ENCODE measurements around the gene TTLL3. TPM values are rescaled to one million over a fixed set of nuclear protein-coding genes. Genes with fewer than 3 reads are reported as not detected.
A peak's percentile ranks its signal among the peaks of the same experiment; 100 is the strongest.

TTLL3 gene
- total RNA-seq, 2 experiments from 2014 or later, result 22.7 to 23.8 TPM

DNA sequence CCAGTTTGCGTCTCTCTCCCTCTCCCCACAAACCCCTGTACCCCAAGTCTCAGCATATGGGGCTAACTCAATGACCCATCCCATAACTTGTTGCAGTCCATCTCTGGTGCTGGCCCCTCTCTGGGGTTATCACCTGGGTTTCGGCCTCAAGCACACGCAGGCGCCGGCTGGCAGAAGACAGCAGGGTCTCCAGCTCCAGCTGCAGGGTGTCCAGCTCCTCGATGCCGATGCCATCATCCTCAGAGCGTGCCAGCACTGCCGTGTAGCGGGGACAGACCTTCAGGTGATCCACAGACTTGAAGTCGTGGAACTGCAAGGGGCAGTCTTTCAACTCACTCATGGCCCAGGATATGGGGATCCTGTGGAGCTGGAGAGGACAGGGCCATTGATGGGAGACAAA lies 18.9 kb upstream of the TTLL3 start:
- DNase-seq, result no peak
- Mint-ChIP-seq H3K4me3 (peak overlapping the region; percentile 6), H3K36me3 (peaks cover 53% of the 10 kb centered on the region), H3K9me3 (no peaks in the 10 kb centered on the region), H3K27me3 (no peaks in the 10 kb centered on the region), H3K4me1 (peaks cover 52% of the 10 kb centered on the region), H3K27ac (no peak overlapping the region)

DNA sequence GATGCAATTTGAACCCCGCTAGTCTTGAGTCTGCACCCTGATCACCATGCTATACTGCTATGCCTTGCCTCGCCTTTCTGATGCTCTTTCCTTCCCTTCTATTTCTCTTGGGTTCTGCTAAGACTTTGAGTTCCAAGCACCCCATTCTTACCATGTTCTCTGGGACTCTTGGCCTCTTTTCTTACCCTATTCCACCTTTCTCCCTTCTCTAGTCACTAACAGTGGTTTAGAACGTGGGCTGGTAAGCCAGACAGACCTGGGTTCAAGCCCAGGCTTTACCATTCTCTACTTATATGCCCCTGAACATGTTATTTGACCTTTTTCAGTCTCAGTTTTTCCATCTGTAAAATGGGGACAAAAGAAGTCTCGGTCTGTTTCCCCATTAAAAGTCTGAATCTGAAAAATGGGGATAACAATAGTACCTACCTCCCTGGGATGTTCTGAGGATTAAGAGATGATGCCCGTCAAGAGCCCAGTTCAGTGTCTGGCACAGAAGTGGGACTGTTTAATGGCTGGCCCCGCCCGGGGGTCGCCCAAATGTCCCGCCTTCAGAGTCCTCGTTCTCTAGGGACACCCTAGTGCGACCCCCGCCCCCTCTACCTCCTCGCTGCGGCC lies 18.2 kb upstream of the TTLL3 start:
- Mint-ChIP-seq H3K4me3 (peak overlapping the region; percentile 98), H3K9me3 (no peaks in the 10 kb centered on the region), H3K4me1 (peaks cover 47% of the 10 kb centered on the region), H3K27ac (peak overlapping the region; percentile 99), H3K36me3 (peaks cover 46% of the 10 kb centered on the region), H3K27me3 (no peaks in the 10 kb centered on the region)
- DNase-seq, result no peak

DNA sequence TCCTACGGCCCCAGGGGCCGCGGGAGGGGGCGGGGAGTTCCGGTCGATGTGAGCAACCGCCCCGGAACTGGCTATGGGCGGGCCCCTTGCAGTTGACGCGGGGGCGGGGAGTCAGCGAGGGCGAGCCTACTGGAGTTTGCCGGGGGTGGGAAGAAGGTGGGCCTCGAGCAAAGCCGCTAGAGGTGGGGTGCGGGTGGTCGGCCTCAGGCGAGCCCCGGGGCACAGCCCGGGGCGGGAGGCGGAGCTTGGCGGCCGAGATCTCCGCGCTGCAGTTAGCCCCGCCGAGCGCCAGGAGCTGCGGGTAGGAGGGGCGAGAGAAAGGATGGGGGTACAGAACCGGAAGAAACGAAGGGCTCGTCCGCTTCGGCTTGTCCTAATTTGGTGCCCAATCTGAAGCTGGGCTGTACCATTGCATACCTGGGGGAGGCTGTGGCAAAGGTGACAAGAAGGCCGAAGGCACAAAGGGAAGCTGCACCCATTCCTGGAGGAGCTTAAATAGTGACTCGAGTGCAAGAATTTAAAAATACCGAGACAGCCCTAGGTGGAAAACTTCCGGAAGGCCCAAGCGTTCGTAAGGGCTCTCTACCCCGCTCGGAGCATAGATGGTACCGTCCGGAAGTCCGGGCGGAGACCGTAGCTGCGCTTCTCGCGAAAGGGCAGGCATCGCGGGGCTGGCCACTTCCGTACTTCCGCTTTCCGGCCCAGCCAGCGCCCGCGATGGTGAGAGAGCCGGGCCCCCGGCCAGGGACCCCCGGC lies 17.5 kb upstream of the TTLL3 start, which contains the start of the genes ARPC4 and TADA3:
TSS of gene ARPC4 (plus strand) at position 678 of the 756 bp plus-strand sequence. CDS start at position 718, 40 bp downstream.
TSS of gene TADA3 (minus strand) at position 69 of the 756 bp plus-strand sequence. CDS start 1,007 bp downstream, outside the sequence.
- Mint-ChIP-seq H3K4me3 (peak within 1 kb of the TSS; percentile 98), H3K4me1 (peaks cover 48% of the 10 kb centered on the region), H3K36me3 (peaks cover 40% of the 10 kb centered on the region), H3K27ac (peak within 1 kb of the TSS; percentile 99), H3K9me3 (no peaks in the 10 kb centered on the region), H3K27me3 (no peaks in the 10 kb centered on the region)
- DNase-seq, result peak; percentile 92

DNA sequence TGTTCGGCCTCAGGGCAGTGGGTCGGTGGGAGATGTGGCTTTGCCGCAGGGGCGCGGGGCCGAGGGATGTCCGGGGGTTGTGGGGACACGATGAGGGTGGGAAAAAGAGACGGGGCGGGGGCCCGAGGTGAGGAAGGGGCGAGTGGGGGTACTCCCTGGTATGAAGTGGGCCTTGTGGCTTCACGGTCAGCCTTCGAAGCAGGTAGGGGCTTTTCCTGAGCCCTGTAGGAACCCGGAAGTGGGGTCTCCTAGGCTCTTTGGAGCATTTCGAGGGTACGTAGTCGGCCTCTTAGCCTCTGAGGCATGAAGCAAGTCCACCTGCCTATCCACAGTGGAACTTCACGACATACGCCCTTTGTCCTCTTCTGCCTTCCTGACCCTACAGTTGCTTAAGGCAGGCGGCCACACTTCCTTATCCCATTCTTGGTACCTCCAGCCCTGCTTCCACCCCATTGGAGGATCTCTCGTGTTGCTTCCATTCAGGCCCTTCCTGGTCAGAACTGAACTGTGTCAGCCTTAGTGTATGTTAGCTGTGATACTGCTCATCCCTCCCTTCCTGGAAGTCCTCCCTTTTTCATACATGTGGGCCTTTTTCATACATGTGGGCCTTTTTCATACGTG lies 16.8 kb upstream of the TTLL3 start:
- DNase-seq, result no peak
- H3K36me3 Mint-ChIP-seq, result peaks cover 41% of the 10 kb centered on the region
- H3K9me3 Mint-ChIP-seq, result no peaks in the 10 kb centered on the region
- H3K27ac Mint-ChIP-seq, result peak overlapping the region; percentile 99
- H3K4me3 Mint-ChIP-seq, result peak overlapping the region; percentile 98
- H3K27me3 Mint-ChIP-seq, result no peaks in the 10 kb centered on the region
- H3K4me1 Mint-ChIP-seq, result peaks cover 47% of the 10 kb centered on the region

DNA sequence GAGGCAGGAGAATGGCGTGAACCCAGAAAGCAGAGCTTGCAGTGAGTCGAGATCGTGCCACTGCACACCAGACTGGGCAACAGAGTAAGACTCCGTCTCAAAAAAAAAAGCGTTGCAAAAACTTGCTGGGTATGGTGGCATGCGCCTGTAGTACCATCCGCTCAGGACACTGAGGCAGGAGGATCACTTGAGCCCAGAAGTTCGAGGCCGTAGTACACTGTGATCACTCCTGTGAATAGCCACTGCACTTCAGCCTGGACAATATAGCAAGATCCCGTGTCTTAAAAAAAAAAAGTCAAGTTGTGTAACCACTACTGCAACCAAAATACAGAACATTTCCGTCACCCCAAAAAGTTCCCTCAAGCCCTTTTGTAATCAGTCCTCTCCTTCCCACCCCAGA lies 15.7 kb upstream of the TTLL3 start:
- no peaks in the 10 kb centered on the region for H3K9me3 Mint-ChIP-seq

DNA sequence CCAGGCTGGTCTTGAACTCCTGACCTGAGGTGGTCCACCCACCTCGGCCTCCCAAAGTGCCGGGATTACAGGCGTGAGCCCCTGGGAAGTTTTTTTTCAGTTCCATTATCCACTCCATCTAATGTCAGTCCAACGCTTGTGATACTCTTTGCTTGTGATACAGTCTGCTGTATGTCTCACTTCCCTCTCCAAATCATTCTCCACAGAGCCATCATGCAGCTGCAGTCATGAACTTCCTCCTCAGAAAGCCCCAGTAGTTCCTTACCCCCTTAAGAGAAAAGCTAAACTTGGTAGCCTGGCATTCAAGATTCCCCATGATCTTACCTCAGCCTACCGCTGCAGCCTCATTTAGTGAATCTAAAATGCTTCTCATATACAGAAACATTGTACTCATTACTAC lies 14.9 kb upstream of the TTLL3 start:
- no peaks in the 10 kb centered on the region for H3K9me3 Mint-ChIP-seq
- H3K4me3 Mint-ChIP-seq, result peak overlapping the region; percentile 66
- DNase-seq, result no peak
- H3K4me1 Mint-ChIP-seq, result peaks cover 38% of the 10 kb centered on the region
- H3K36me3 Mint-ChIP-seq, result peaks cover 38% of the 10 kb centered on the region
- H3K27ac Mint-ChIP-seq, result peak overlapping the region; percentile 69
- H3K27me3 Mint-ChIP-seq, result no peaks in the 10 kb centered on the region

More for the DNA sequence above, 15.7 kb upstream of the TTLL3 start:
- Mint-ChIP-seq H3K4me1 (peaks cover 41% of the 10 kb centered on the region), H3K36me3 (peaks cover 37% of the 10 kb centered on the region), H3K4me3 (peak overlapping the region; percentile 98), H3K27ac (peak overlapping the region; percentile 99), H3K27me3 (no peaks in the 10 kb centered on the region)
- DNase-seq, result no peak

DNA sequence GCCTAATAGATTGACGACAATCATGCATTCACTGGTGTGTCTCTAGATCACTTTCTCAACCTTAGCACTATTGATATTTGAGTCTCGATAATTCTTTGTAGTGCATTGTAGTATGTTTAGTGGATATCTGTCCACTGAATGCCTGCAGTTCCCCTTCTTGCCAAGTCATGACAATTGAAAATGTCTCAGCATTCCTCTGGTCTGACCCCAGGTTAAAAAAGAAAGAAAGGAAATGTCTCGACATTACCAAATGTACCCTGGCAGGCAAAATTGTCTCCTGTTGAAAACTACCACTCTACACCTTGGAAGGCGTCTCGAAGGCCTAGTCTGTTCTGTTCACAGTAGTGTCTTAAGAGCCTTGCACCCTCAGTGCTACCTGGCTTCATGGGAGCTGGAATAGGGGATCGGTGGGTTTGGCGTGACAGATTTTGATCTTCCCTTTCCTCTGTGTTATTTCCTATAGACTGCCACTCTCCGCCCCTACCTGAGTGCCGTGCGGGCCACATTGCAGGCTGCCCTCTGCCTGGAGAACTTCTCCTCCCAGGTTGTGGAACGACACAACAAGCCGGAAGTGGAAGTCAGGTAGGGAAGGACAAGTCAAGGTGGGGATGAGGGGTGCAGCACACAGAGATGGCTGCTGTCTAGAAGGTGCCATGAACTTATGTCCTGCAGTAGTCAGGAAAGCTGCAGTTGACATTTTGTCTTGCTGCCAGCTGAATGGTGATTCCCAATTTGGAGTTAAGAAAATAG lies 12.7 kb upstream of the TTLL3 start:
- H3K27ac Mint-ChIP-seq, result no peak overlapping the region
- H3K9me3 Mint-ChIP-seq, result no peaks in the 10 kb centered on the region
- no peak for DNase-seq
- peaks cover 40% of the 10 kb centered on the region for H3K36me3 Mint-ChIP-seq
- peaks cover 27% of the 10 kb centered on the region for H3K4me1 Mint-ChIP-seq
- no peak overlapping the region for H3K4me3 Mint-ChIP-seq
- H3K27me3 Mint-ChIP-seq, result no peaks in the 10 kb centered on the region

DNA sequence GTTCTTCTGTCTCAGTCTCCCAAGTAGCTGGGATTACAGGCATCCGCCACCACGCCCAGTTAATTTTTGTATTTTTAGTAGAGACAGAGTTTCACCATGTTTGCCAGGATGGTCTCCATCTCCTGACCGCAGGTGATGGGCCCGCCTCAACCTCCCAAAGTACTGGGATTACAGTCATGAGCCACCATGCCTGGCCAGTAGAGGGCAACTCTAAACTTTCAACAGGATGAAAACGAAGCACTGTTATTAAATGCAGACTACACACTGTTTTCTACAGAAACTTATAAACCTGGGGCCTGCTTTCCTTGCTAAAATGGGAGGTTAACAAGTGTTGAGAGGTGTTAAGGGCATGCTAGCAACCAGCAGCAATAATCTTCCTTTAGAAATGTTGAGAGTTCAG lies 9.5 kb upstream of the TTLL3 start:
- Mint-ChIP-seq H3K9me3 (no peaks in the 10 kb centered on the region), H3K27ac (peak overlapping the region; percentile 38), H3K4me1 (peaks cover 15% of the 10 kb centered on the region), H3K4me3 (no peak overlapping the region), H3K27me3 (no peaks in the 10 kb centered on the region), H3K36me3 (peaks cover 18% of the 10 kb centered on the region)
- DNase-seq, result no peak

DNA sequence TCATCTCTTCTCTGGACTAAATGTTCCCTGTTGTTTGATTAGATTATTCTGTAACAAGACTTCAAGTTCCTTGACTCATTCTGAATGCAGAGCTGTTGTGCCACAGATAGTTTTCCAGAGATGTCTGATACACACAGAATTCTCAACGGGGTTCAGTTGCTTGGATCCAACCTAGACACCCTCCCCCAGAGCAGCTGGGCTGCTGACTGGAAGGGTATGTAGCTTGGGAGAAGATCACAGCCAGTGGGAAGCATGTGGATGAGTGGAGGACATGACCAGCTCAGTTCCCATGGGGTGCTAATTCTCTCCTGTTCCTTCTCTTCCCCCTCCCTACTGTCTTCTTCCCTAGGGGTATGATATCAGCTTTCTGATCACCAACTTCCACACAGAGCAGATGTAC lies 6.6 kb upstream of the TTLL3 start:
- Mint-ChIP-seq H3K4me1 (peaks cover 17% of the 10 kb centered on the region), H3K27ac (peak overlapping the region; percentile 36), H3K4me3 (no peak overlapping the region), H3K27me3 (no peaks in the 10 kb centered on the region), H3K36me3 (peaks cover 19% of the 10 kb centered on the region), H3K9me3 (no peaks in the 10 kb centered on the region)
- no peak for DNase-seq

DNA sequence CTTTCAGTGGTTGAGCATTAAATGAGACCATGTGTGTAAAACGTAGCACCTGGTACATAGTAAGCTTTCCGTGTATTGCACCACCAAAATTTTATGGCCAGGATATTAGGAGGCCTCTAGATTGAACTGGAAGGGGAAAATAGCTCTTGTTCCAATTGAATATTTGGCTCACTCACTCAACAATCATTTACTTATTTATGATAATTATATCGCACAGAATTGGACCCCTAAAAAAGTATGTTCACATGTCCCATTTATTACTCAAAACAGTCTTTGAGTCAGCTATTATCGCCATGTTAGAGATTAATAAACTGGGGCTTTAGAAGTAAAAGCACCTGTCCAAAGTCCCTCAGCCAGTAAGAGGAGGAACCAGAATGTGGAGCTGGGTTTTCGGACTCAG lies 5.1 kb upstream of the TTLL3 start:
- peaks cover 29% of the 10 kb centered on the region for H3K4me1 Mint-ChIP-seq
- H3K4me3 Mint-ChIP-seq, result no peak overlapping the region
- peaks cover 16% of the 10 kb centered on the region for H3K36me3 Mint-ChIP-seq
- no peak overlapping the region for H3K27ac Mint-ChIP-seq
- H3K9me3 Mint-ChIP-seq, result no peaks in the 10 kb centered on the region
- H3K27me3 Mint-ChIP-seq, result no peaks in the 10 kb centered on the region
- DNase-seq, result no peak

DNA sequence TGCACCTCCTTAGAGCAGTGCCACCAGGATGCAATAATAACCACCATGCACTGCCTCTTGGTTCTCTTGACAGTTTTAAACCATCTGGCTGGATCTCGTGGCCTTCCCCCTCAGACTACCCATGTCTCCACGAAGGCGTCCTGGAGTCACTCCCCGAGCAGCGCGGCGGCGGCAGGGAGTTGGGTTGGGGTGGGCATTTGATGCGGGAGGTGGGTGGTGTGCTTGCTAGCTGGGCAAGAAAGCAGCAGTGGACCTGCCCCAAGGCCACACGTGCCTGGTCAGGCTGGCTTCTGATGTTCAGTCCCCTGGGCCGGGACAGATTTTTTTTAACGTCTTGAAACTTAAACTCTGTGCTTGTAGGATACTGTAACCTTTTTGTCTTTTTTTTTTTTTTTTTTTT lies 3.9 kb upstream of the TTLL3 start:
- no peak overlapping the region for H3K4me3 Mint-ChIP-seq
- no peaks in the 10 kb centered on the region for H3K9me3 Mint-ChIP-seq
- H3K27me3 Mint-ChIP-seq, result no peaks in the 10 kb centered on the region
- DNase-seq, result no peak
- no peak overlapping the region for H3K27ac Mint-ChIP-seq
- H3K4me1 Mint-ChIP-seq, result peaks cover 35% of the 10 kb centered on the region
- H3K36me3 Mint-ChIP-seq, result peaks cover 21% of the 10 kb centered on the region

DNA sequence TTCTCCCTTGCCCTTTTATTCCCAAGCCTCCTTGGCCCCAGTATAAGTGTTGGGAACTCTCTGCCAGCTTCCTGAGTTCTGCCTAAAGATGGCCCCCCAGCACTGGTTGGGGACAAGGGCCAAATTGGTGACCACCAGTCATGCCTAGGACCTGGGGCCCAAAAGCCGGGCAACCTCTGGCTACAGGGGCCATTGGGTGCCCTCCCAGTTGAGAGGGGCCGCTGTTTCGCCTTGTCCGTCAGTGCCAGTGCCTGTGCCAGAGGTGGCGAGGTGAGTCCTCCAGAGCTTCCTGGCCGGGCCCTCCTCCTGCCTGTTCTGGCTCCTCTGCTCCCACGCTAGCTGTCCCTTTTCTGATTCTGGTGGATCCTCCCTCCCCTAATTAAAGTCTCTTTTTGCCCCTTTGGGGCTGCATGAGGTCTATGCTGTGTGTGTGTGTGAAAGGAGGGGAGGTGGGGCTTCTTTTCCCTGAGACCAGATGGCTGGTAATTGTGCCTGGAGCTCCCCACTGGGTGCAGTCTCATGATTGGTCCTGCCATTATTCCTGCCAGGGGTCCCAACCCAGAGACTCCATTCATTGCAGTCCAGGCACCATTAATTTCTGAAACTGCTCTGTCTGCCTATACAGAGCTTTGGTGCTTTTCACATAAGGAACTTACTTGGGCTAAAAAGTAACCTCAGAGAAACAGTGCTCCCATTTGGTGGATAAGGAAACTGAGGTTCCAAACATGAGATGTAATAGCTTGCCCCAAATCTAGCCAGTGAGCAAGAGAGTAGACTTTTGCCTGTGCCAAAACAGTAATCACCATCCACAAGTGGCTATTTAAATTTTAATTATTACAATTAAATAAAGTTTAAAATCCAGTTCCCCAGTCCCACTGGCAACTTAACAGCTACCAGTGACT lies 3.1 kb upstream of the TTLL3 start:
- H3K36me3 Mint-ChIP-seq, result peaks cover 27% of the 10 kb centered on the region

DNA sequence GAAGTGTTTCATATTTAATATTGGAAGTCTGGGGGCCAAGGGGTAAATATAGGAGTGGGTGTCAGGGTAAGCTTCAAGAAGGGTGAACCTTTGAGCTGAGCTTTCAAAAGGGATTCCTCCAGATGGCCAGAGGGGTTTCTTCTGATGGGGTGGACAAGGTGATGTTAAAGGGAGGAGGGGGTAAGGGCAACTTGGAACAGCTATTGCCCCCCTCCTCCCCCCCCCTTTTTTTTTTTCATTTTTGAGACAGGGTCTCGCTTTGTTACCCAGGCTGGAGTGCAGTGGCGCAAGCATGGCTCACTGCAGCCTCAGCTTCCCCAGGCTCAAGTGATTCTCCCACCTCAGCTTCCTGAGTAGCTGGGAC lies 2.1 kb upstream of the TTLL3 start:
- no peak for DNase-seq
- Mint-ChIP-seq H3K9me3 (no peaks in the 10 kb centered on the region), H3K4me3 (no peak overlapping the region), H3K36me3 (peaks cover 27% of the 10 kb centered on the region), H3K27ac (peak overlapping the region; percentile 91), H3K27me3 (no peaks in the 10 kb centered on the region), H3K4me1 (peaks cover 35% of the 10 kb centered on the region)

More for the DNA sequence above, 3.1 kb upstream of the TTLL3 start:
- Mint-ChIP-seq H3K4me3 (no peak overlapping the region), H3K27ac (peak overlapping the region; percentile 91), H3K27me3 (no peaks in the 10 kb centered on the region), H3K4me1 (peaks cover 35% of the 10 kb centered on the region), H3K9me3 (no peaks in the 10 kb centered on the region)
- no peak for DNase-seq
